GM19395 (cell line): Measurements from ENCODE around the gene FBXW7.

Experiments
- ATAC-seq: cut with Tn5 transposase; IDR thresholded peaks from one replicate; pipeline ENCODE4 v1.9.1; 2021; ENCODE audit warnings: mild to moderate bottlenecking, moderate library complexity; ENCODE audit not compliant: unreplicated experiment

The FBXW7 gene

GRCh38 chr4:152478461-152479237, 57.2 kb downstream of the FBXW7 start:
- no peak for ATAC-seq

DNA sequence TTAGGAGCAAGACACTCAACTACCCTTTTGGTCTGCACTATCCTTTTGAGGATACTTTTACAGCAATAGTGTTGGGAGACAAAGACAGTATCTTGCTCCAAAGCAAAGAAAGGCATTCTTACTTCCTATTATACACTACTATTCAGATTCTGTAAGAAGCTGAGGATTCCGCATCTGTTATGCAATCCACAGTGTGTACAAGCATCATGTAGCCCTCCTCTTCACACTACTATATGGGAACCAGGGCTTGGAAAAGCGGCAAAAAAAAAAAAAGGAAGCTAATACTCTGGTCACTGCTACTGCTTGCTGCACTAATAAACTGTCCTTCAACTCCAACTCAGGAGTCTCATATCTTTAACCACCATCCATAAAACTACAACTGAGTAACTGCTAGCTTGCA, 59.1 kb downstream of the FBXW7 start:
- no peak for ATAC-seq

- no peak for ATAC-seq
These were observed 64.6 kb downstream of the FBXW7 start for GRCh38 chr4:152471251-152471792.

GRCh38 chr4:152468408-152468807, 67.5 kb downstream of the FBXW7 start:
- no peak for ATAC-seq

DNA sequence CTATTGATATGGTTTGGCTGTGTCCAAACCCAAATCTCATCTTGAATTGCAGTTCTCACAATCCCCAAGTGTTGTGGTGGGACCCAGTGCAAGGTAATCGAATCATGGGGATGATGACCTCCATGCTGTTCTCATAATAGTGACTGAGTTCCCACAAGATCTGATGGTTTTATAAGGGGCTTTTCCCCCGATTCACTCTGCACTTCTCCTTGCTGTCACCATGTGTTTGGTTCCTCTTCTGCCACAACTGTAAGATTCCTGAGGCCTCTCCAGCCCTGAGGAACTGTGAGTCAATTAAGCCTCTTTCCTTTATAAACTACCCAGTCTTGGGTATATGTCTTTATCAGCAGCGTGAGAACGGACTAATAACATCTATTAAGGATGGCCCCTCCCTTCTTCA, 68.8 kb downstream of the FBXW7 start:
- ATAC-seq, result no peak

- no peak for ATAC-seq
These were observed 71.7 kb downstream of the FBXW7 start for GRCh38 chr4:152464030-152464823.

DNA sequence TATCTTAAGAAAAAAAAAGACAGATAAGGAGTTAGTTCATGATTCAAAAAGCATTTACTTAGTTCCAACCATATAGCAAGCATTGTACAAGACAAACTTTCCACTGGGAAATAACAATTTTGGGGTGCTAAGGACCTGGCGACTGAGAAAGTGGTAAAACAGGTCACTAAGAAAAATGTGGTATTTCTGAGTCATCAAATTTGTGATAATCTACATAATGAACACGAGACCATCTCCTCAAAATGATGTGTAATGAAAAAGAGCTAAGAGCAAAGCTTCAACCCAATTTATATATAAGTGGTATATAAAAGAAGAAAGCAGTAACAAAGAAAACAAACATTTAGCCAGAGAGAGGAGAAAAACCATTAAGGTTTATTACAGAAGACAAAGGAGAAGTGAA, 72.3 kb downstream of the FBXW7 start:
- ATAC-seq, result no peak

GRCh38 chr4:152462695-152463094, 73.2 kb downstream of the FBXW7 start:
- ATAC-seq, result no peak

- peak; percentile 76 for ATAC-seq
These were observed 73.8 kb downstream of the FBXW7 start for GRCh38 chr4:152462047-152462446.

GRCh38 chr4:152460488-152460887, 75.4 kb downstream of the FBXW7 start:
- ATAC-seq, result no peak

- no peak for ATAC-seq
These were observed 76.6 kb downstream of the FBXW7 start for GRCh38 chr4:152459326-152459725.

DNA sequence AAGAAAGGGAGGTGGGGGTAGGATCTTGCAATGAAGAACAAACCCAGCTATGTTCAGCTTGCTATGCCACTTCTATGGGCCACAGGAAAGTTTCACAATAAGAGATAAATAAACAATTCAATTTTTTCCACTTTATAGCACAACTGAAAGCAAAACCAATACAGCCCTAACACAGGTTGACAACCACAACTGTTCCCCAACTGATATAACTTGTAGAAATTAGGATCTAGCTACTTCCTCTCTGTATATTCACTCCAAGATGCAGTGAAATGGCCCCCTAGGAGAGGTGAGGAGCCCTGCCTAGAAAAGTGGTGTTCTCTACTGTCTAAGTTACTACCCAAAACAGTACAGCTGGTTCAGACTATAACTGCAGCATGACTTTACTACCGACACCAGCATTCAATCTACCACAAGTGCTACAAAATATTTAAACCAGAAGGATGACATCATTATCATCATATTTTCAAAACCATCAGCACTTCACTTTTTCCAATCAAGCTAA, 77.0 kb downstream of the FBXW7 start:
- ATAC-seq, result peak; percentile 35

DNA sequence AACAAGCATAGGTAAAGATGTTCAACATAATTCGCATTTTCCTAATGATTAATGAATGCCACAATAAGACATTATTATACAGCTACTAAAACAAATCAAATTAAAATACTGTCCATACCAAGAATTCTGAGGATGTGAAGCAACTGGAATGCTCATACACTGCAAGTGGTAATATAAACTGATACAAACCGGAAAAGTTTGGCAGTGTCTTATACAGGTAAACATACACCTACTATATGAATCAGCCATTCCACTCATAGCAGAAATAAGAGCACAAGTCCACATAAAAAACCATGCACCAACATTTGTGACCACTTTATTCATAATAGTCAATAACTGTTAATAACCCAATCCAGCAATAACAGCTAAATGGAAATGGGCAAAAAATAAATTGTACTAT, 79.3 kb downstream of the FBXW7 start:
- no peak for ATAC-seq

DNA sequence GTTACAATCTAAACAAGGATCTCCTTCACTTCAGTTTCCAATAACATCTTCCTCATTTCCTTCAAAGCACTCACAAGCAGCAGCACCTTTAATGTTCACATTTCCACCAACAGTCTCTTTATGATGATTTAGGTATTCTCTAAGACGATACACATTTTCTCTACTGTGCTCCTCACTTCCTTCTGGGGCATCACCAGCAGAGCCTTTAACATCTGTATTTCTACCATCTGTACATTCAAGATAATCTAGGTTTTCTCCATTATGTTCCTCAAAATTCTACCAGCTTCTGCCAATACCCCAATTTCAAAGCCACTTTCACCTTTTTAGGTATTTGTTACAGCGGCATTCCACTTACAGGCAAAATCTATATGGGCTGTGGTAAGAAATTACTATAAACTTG, 80.6 kb downstream of the FBXW7 start:
- ATAC-seq, result no peak

DNA sequence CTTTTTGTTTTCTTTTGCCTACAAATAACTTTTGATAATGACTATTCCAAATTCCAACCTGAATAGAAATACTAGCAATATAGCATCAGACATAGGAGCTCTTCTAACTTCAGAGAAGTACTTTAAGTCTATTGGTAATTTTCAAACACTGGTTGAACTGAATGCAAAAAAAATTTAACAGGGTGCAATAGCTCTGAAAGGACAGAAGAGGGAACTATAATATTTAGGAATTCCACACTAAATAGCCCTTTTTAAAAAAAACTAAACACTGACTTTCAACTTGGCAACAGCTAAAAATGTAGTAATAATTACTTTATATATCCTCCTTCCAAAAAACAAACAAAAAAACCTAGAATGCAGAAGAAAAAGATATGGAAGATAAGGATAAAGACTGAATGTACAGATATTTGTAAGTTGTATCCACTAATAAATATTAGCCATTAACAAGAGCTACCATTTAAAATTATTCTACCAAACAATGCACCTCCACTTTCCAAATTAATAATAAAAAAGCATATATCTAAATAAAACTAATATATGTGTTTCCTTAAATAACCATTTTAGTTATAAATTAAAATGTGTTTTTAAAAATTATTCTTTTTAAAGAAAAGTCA, 81.4 kb downstream of the FBXW7 start:
- no peak for ATAC-seq

DNA sequence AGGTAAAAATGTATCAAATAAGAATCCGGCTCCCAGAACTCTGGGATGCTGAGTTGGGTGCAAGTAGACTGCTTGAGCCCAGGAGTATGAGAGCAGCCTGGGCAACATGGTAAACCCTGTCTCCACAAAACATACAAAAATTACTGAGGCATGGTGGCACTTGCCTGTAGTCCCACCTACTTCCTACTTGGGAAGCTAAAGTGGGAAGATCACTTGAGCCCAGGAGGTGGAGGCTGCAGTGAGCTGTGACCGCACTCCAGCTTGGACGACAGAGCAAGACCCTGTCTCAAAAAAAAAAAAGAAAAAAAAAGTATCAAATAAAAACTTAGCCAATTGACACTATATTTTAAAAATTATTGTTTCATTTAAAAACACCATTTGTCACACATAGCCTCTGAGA, 84.4 kb downstream of the FBXW7 start:
- ATAC-seq, result no peak

GRCh38 chr4:152448854-152449253, 87.0 kb downstream of the FBXW7 start:
- no peak for ATAC-seq

GRCh38 chr4:152448038-152448707, 87.7 kb downstream of the FBXW7 start:
- no peak for ATAC-seq

- no peak for ATAC-seq
These were observed 92.0 kb downstream of the FBXW7 start for GRCh38 chr4:152443859-152444258.

GRCh38 chr4:152437561-152437960, 98.3 kb downstream of the FBXW7 start:
- no peak for ATAC-seq

- no peak for ATAC-seq
These were observed 99.5 kb downstream of the FBXW7 start for GRCh38 chr4:152436384-152436783.
